ENCODE results near the gene CEP295NL. TPM values are rescaled to one million over a fixed set of nuclear protein-coding genes. Genes with fewer than 3 reads are reported as not detected.

Gene CEP295NL
- total and polyA plus RNA-seq, 4 donors: 0.39 to 8.3 (median 4.9) TPM

- Histone ChIP-seq H3K9me3 (ENCODE audit: control insufficient read depth in 4 of 4, insufficient read depth in 3 of 4, low read length in 3 of 4) (no peaks in the 10 kb centered on the region), H3K4me1 (ENCODE audit: control insufficient read depth in 5 of 5, insufficient read depth in 5 of 5, low read length in 5 of 5) (peaks cover 0 to 19% (median 13%) of the 10 kb centered on the region in 5 donors), H3K36me3 (ENCODE audit: control insufficient read depth in 4 of 4, insufficient read depth in 4 of 4, low read length in 4 of 4) (peaks cover 0 to 15% (median 15%) of the 10 kb centered on the region in 4 donors), H3K4me3 (no peak overlapping the region), H3K27me3 (ENCODE audit: control insufficient read depth in 3 of 3, insufficient read depth in 3 of 3, low read length in 2 of 3) (no peaks in the 10 kb centered on the region), H3K27ac (ENCODE audit: low read depth in 1 of 2, low read length in 1 of 2) (peak overlapping the region; percentile 8 to 9), H3K9ac (ENCODE audit: insufficient read depth in 1 of 2, low read length in 2 of 2) (no peak overlapping the region)
- ATAC-seq (ENCODE audit: insufficient read depth, low FRiP score): no peak
- 28 to 66% methylated on average over 9 of the region's 9 CpGs for WGBS, 2 donors
- DNase-seq: no peak
- TF ChIP-seq, protein P1, sequence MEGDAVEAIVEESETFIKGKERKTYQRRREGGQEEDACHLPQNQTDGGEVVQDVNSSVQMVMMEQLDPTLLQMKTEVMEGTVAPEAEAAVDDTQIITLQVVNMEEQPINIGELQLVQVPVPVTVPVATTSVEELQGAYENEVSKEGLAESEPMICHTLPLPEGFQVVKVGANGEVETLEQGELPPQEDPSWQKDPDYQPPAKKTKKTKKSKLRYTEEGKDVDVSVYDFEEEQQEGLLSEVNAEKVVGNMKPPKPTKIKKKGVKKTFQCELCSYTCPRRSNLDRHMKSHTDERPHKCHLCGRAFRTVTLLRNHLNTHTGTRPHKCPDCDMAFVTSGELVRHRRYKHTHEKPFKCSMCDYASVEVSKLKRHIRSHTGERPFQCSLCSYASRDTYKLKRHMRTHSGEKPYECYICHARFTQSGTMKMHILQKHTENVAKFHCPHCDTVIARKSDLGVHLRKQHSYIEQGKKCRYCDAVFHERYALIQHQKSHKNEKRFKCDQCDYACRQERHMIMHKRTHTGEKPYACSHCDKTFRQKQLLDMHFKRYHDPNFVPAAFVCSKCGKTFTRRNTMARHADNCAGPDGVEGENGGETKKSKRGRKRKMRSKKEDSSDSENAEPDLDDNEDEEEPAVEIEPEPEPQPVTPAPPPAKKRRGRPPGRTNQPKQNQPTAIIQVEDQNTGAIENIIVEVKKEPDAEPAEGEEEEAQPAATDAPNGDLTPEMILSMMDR (IDR thresholded peaks at IDR 0.05; ENCODE audit: control extremely low read depth, extremely low read depth): no peak
Observed at GRCh38 chr17:78875363-78876093, 27.5 kb downstream of the CEP295NL start.

- ATAC-seq (ENCODE audit: insufficient read depth, low FRiP score): no peak
Observed at GRCh38 chr17:78873519-78874340, 29.3 kb downstream of the CEP295NL start.

DNA sequence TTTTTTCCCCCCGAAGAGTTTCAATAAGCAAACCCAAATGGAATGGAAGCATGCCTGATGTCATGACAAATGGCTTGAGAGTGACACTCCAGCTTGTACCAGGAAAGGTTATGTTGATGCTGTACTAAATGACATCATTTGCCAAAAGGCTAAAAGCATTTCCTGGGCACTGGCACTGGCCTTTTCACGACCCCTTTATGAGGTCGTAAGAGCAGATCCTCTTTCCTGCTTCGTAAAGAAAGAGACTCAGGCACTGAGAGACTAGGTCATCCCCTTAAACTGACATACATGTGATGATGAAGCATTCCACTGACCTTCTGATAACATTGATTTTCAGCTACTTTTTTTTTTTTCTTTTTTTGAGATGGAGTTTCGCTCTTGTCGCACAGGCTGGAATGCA is 30.5 kb downstream of the CEP295NL start:
- Histone ChIP-seq H3K4me1 (ENCODE audit: control insufficient read depth in 5 of 5, insufficient read depth in 5 of 5, low read length in 5 of 5) (peaks cover 0 to 13% (median 0%) of the 10 kb centered on the region in 5 donors), H3K4me3 (no peak overlapping the region), H3K27me3 (ENCODE audit: control insufficient read depth in 3 of 3, insufficient read depth in 3 of 3, low read length in 2 of 3) (no peaks in the 10 kb centered on the region), H3K9me3 (ENCODE audit: control insufficient read depth in 4 of 4, insufficient read depth in 3 of 4, low read length in 3 of 4) (no peaks in the 10 kb centered on the region), H3K9ac (ENCODE audit: insufficient read depth in 1 of 2, low read length in 2 of 2) (no peak overlapping the region), H3K27ac (ENCODE audit: low read depth in 1 of 2, low read length in 1 of 2) (no peak overlapping the region), H3K36me3 (ENCODE audit: control insufficient read depth in 4 of 4, insufficient read depth in 4 of 4, low read length in 4 of 4) (peaks cover 0 to 33% (median 22%) of the 10 kb centered on the region in 4 donors)
- ATAC-seq (ENCODE audit: insufficient read depth, low FRiP score) (no peak), DNase-seq (no peak)
- WGBS, 2 donors: 77 to 80% methylated on average over 6 of the region's 6 CpGs
- TF ChIP-seq, protein P1 (IDR thresholded peaks at IDR 0.05; ENCODE audit: control extremely low read depth, extremely low read depth): no peak

More at GRCh38 chr17:78873519-78874340, 29.3 kb downstream of the CEP295NL start:
- H3K27ac ChIP-seq (ENCODE audit: low read depth in 1 of 2, low read length in 1 of 2): peak overlapping the region in 1 of 2 donors; percentile 65
- H3K27me3 ChIP-seq (ENCODE audit: control insufficient read depth in 3 of 3, insufficient read depth in 3 of 3, low read length in 2 of 3): no peaks in the 10 kb centered on the region
- no peak overlapping the region for H3K4me3 ChIP-seq
- 65 to 75% methylated on average over 21 of the region's 21 CpGs for WGBS, 2 donors
- DNase-seq: no peak
- H3K9ac ChIP-seq (ENCODE audit: insufficient read depth in 1 of 2, low read length in 2 of 2): no peak overlapping the region
- H3K4me1 ChIP-seq (ENCODE audit: control insufficient read depth in 5 of 5, insufficient read depth in 5 of 5, low read length in 5 of 5): peaks cover 0 to 13% (median 1%) of the 10 kb centered on the region in 5 donors
- H3K9me3 ChIP-seq (ENCODE audit: control insufficient read depth in 4 of 4, insufficient read depth in 3 of 4, low read length in 3 of 4): no peaks in the 10 kb centered on the region
- TF ChIP-seq, protein P1 (IDR thresholded peaks at IDR 0.05; ENCODE audit: control extremely low read depth, extremely low read depth): no peak
- H3K36me3 ChIP-seq (ENCODE audit: control insufficient read depth in 4 of 4, insufficient read depth in 4 of 4, low read length in 4 of 4): peaks cover 0 to 27% (median 21%) of the 10 kb centered on the region in 4 donors

Data from lung (tissue), 12 donors.